Measurements from ENCODE around the gene SLC7A7. TPM values are rescaled to one million over a fixed set of nuclear protein-coding genes. Genes with fewer than 3 reads are reported as not detected.

Gene SLC7A7
- total and polyA plus RNA-seq, 10 of the 15 experiments (the other 5 are each of a cell fraction or from before 2014, with no cell fraction given) = 27.8 to 79.2 (median 50.8) TPM

DNA sequence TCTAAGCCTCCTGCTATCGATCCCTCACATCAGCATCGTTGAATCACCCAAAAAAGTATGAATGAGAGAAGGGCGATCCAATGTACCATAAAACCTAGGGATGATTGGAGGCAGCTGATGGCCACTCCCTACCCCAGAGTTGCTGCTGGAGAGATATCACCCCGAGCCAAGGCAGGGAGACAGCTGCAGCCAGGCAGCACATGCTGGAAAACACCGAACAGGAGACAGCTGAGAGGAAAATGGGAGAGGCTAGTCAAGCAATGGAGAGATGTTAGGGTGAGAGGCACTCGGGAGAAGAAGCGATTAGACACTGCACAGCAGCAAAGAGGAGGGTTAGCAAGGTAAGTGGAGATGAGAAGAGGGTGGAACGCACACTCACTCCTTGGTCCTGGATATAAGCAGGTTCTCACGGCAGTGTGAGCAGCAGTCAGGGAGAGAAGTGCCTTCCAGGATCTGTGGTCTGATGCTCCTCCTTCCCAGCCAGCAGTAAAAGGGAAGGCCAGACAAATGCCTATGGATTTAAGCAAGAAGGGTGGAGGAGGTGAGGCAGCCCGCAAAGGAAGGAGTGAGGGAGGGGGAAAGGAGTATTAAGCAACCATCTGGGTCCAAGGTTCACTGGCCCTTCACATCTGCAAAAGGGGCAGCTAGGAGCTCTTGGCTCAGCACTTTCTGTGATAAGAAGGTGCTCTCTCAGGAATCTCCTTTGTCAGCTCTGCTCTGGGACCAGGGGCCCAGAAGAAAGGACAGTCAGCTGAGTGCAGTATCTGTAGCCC lies at the start of gene SLC7A7 (continued):
- TF ChIP-seq CEBPZ (IDR thresholded peaks at IDR 0.05; ENCODE audit: low read depth, low read length) (no peak), E2F8 (IDR thresholded peaks at IDR 0.05; ENCODE audit: low read depth, partially characterized antibody) (no peak), HDGF (IDR thresholded peaks at IDR 0.05) (peak; percentile 33; the same call in 1 of the 2 replicates), DPF2 (IDR thresholded peaks at IDR 0.05) (peak; percentile 13; the same call in 1 of the 2 replicates), SMAD5 (IDR thresholded peaks at IDR 0.05; ENCODE audit: low read depth) (no peak), IKZF1 (conservative IDR thresholded peaks at IDR 0.05) (peak; percentile 53), IKZF2 (IDR thresholded peaks at IDR 0.05) (peak in 1 of 2 experiments; percentile 35; a peak in 1 of 4 replicates), HDAC6 (IDR thresholded peaks at IDR 0.05; ENCODE audit: unreplicated experiment) (no peak), BCL11A (IDR thresholded peaks at IDR 0.05; ENCODE audit: low read depth, low read length) (no peak), ZNF217 (IDR thresholded peaks at IDR 0.05) (no peak)
- TF ChIP-seq, protein P1, sequence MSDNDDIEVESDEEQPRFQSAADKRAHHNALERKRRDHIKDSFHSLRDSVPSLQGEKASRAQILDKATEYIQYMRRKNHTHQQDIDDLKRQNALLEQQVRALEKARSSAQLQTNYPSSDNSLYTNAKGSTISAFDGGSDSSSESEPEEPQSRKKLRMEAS (IDR thresholded peaks at IDR 0.05; ENCODE audit: low read depth, low read length) = no peak

Data from GM12878 (cell line).